Psoas muscle (tissue), 8 donors: Measurements from ENCODE around the gene GTSE1. TPM values are rescaled to one million over a fixed set of nuclear protein-coding genes. Genes with fewer than 3 reads are reported as not detected.

ENCODE experiments used
- ATAC-seq, 4 donors: fragments of 200-7000 bp; cut with Tn5 transposase; one replicate each; pipeline ENCODE4 v1.9.1; 2020; ENCODE audit warnings: moderate library complexity in 3 of 4, mild to moderate bottlenecking in 2 of 4
- DNase-seq, 2 donors: peaks; one replicate each; pipeline ENCODE4 v3.0.0-alpha.2; 2020
- H3K27ac ChIP-seq: fragments of 200-600 bp; one replicate; pipeline ENCODE4 v1.8.0; 2022
- H3K27me3 ChIP-seq, 3 donors: fragments of 200-600 bp in 1 of 3; one replicate each; pipeline versions ENCODE4 v1.6.1 to v1.8.0; 2013 to 2022; ENCODE audit warnings: low read length in 2 of 3, mild to moderate bottlenecking in 2 of 3, moderate library complexity in 1 of 3; ENCODE audit not compliant: insufficient read depth in 3 of 3
- H3K36me3 ChIP-seq, 2 donors: fragments of 200-600 bp in 1 of 2; one replicate each; pipeline versions ENCODE4 v1.6.1 to v1.8.0; 2013 to 2022; ENCODE audit warnings: low read depth in 1 of 2, mild to moderate bottlenecking in 1 of 2, moderate library complexity in 1 of 2; ENCODE audit not compliant: insufficient read depth in 1 of 2
- H3K4me1 ChIP-seq: fragments of 200-600 bp; one replicate; pipeline ENCODE4 v1.8.0; 2022
- H3K4me3 ChIP-seq: fragments of 200-600 bp; one replicate; pipeline ENCODE4 v1.8.0; 2022; ENCODE audit warnings: mild to moderate bottlenecking
- H3K9me3 ChIP-seq: fragments of 200-600 bp; one replicate; pipeline ENCODE4 v1.8.0; 2022
- WGBS, 3 donors: extraction: QIAGEN DNeasy Blood & Tissue Kit; methylation state at CpG; one replicate each; pipeline versions ENCODE4 v1.1.6 to v1.1.7; 2013; 5-methylcytosine and 5-hydroxymethylcytosine counted together
- intact Hi-C, 2 donors: fragments of 100-400 bp; cut with DNase I; formaldehyde crosslinking; loops; one replicate each; pipeline versions ENCODE4 v1.11.0 to v1.14.2; 2022
- polyA plus RNA-seq, 3 donors: library from polyadenylated mRNA; stranded (reverse); fragments of 200-250 nt; gene quantifications; one replicate each; pipeline ENCODE4 v1.2.3, GENCODE V29; 2013
- total RNA-seq, 4 donors: library from RNA; stranded (reverse); fragmentation: NEBNext Ultra II Directional in 2 of 4; extraction: Animal tissue kit (Norgen Biotek cat#: 25700) in 2 of 4; gene quantifications; one replicate each; pipeline versions ENCODE4 v1.2.1 to v1.2.4, GENCODE V29; 2021 to 2023
- TF ChIP-seq, protein P1 (sequence below): fragments of 200-600 bp; IDR thresholded peaks from one replicate; pipeline ENCODE4 v1.8.0; 2022; ENCODE audit warnings: antibody characterized with exemption
- donor health status: healthy with polysubstance abuse.
- donor health status: DM: no; HTN: no; CAD: no; lungs with moderate emphysema.
- donor health status: Bipolar disorder and iron deficiency.
- donor health status: healthy.
- donor health status: DM: yes; HTN: yes; CAD: no.
- donor health status: DM: no; HTN: no; CAD: no.
- donor health status: DM: no; HTN: no; CAD: no.
- donor health status: DM: yes; HTN: yes; CAD: no.

GTSE1 gene
- total and polyA plus RNA-seq, 7 donors = 0.04 to 0.47 (median 0.16) TPM; not detected in 1

DNA sequence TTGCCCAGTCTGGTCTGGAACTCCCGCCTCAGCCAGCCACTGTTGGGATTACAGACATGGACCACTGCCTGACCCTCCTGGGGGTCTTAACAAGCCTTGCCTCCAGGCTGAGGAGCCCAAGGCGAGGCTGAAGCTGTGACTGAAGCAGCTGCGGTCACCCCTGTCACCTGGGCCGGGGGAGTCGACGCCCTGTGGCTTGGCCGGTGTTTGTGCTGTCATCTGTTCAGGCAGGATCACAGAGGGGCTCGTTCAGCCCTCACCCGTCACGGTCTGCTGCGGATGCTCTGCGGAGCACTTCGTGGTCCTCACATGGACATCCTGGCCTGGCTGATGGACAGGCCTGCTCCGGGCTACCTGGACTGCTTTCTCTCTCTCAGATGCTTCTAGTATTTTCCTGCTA lies 62.7 kb downstream of the GTSE1 start:
- Histone ChIP-seq H3K36me3 (peaks cover 0 to 44% of the 10 kb centered on the region in 2 donors), H3K27ac (no peak overlapping the region), H3K9me3 (no peaks in the 10 kb centered on the region), H3K4me3 (no peak overlapping the region), H3K4me1 (no peaks in the 10 kb centered on the region), H3K27me3 (peaks cover 0 to 9% (median 0%) of the 10 kb centered on the region in 3 donors)
- DNase-seq = peak in 1 of 2 donors; percentile 45
- ATAC-seq = no peak
- TF ChIP-seq, protein P1, sequence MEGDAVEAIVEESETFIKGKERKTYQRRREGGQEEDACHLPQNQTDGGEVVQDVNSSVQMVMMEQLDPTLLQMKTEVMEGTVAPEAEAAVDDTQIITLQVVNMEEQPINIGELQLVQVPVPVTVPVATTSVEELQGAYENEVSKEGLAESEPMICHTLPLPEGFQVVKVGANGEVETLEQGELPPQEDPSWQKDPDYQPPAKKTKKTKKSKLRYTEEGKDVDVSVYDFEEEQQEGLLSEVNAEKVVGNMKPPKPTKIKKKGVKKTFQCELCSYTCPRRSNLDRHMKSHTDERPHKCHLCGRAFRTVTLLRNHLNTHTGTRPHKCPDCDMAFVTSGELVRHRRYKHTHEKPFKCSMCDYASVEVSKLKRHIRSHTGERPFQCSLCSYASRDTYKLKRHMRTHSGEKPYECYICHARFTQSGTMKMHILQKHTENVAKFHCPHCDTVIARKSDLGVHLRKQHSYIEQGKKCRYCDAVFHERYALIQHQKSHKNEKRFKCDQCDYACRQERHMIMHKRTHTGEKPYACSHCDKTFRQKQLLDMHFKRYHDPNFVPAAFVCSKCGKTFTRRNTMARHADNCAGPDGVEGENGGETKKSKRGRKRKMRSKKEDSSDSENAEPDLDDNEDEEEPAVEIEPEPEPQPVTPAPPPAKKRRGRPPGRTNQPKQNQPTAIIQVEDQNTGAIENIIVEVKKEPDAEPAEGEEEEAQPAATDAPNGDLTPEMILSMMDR = no peak
- WGBS, 3 donors = 85 to 90% (median 89%) methylated on average over 14 of the region's 14 CpGs
- intact Hi-C loops = loop anchor here in 1 of 2 donors (5.0 kb wide), 1 partner anchor 33 kb away; no protein-coding TSS in a partner anchor

DNA sequence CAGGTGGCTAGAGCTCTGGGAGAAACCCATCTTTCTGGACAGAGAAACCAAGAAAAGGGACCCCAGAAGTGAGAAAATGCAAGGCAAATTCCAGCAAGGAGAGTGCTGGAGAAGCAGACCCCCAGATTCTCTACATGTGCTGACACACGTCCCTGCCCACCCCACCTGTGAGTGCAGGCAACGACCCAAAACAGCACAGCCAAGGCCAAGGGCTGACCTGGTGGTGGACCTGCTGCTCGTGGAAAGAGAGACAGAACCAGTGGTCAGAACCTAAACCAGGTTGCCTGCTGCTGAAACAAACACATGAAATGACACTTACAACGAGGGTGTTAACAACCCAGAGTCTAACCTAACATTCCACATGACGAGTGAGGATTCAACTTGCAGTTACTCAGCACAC lies 63.4 kb downstream of the GTSE1 start:
- ATAC-seq (no peak), DNase-seq (no peak)
- Histone ChIP-seq H3K9me3 (no peaks in the 10 kb centered on the region), H3K4me3 (no peak overlapping the region), H3K27ac (no peak overlapping the region), H3K4me1 (no peaks in the 10 kb centered on the region), H3K27me3 (peaks cover 0 to 16% (median 0%) of the 10 kb centered on the region in 3 donors), H3K36me3 (peaks cover 0 to 39% of the 10 kb centered on the region in 2 donors)
- 76 to 84% (median 83%) methylated on average over 5 of the region's 5 CpGs for WGBS, 3 donors
- intact Hi-C loops = no loop called here
- TF ChIP-seq, protein P1 = no peak

DNA sequence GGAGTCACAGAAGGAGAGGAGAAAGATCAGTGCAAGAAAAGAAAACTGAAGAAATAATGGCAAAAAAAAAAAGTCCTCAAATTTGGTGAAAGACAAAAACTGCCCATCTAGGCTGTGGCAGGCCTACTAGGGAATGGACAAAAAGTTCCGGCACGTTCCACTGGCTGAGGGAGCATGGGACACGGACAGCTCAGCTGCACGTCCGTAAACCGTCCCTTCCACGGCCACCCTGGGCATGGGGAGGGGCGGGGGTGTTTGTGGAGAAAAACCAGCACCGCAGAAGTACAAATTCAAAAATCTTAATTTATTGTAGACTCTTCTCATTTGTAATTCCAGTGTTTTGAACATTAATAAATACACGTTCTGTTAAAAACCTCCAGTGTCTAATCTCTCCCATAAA lies 64.2 kb downstream of the GTSE1 start:
- Histone ChIP-seq H3K27ac (no peak overlapping the region), H3K27me3 (peaks cover 0 to 22% (median 0%) of the 10 kb centered on the region in 3 donors), H3K9me3 (no peaks in the 10 kb centered on the region), H3K4me1 (no peaks in the 10 kb centered on the region), H3K4me3 (no peak overlapping the region), H3K36me3 (peaks cover 0 to 32% of the 10 kb centered on the region in 2 donors)
- 87 to 92% (median 88%) methylated on average over 10 of the region's 10 CpGs for WGBS, 3 donors
- intact Hi-C loops = no loop called here
- DNase-seq = no peak
- TF ChIP-seq, protein P1 = no peak
- no peak for ATAC-seq

DNA sequence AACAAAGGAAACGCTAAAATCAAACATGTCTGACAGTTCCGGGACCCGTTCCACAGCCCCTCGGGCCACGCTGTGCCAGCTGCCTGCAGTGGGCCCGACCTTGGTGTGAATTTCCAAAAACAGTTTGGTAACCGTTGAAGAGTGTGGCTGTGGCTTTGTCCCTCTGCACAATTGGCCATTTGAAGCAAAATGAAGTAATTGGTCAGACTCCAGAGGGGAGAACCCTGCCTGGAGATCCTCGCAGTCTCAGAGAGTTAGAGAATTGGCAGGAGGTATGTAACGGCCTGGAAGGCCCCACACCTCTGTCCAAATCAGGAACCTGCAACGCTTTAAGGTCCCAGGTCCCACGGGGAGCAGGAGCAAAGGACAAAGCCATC lies 65.1 kb downstream of the GTSE1 start:
- TF ChIP-seq, protein P1 = no peak
- DNase-seq = no peak
- Histone ChIP-seq H3K36me3 (peaks cover 0 to 23% of the 10 kb centered on the region in 2 donors), H3K27me3 (peaks cover 0 to 22% (median 0%) of the 10 kb centered on the region in 3 donors), H3K4me1 (no peaks in the 10 kb centered on the region), H3K9me3 (no peaks in the 10 kb centered on the region), H3K4me3 (no peak overlapping the region), H3K27ac (no peak overlapping the region)
- intact Hi-C loops = no loop called here
- 34 to 44% (median 38%) methylated on average over 11 of the region's 11 CpGs for WGBS, 3 donors
- ATAC-seq = peak in 1 of 4 donors; percentile 6
